HG02973 (cell line): ENCODE measurements around the gene CHAT.

ENCODE experiments used
- ATAC-seq: cut with Tn5 transposase; IDR thresholded peaks from one replicate; pipeline ENCODE4 v1.9.1; 2021; ENCODE audit warnings: moderate library complexity; ENCODE audit not compliant: unreplicated experiment

The CHAT gene

GRCh38 chr10:49596836-49597235 is 17.0 kb upstream of the CHAT start:
- ATAC-seq, result no peak

- no peak for ATAC-seq
Observed at GRCh38 chr10:49597426-49598163, 16.2 kb upstream of the CHAT start.

- ATAC-seq, result no peak
Observed at GRCh38 chr10:49598164-49598856, 15.5 kb upstream of the CHAT start.

- no peak for ATAC-seq
Observed at GRCh38 chr10:49598986-49599385, 14.9 kb upstream of the CHAT start.

- no peak for ATAC-seq
Observed at GRCh38 chr10:49599546-49599945, 14.3 kb upstream of the CHAT start.

- ATAC-seq, result no peak
Observed at GRCh38 chr10:49600046-49600445, 13.8 kb upstream of the CHAT start.

- no peak for ATAC-seq
Observed at GRCh38 chr10:49600781-49601400, 12.9 kb upstream of the CHAT start.

GRCh38 chr10:49601857-49602256 is 12.0 kb upstream of the CHAT start:
- no peak for ATAC-seq

- no peak for ATAC-seq
Observed at GRCh38 chr10:49602380-49603023, 11.3 kb upstream of the CHAT start.

- ATAC-seq, result no peak
Observed at GRCh38 chr10:49605216-49605938, 8.5 kb upstream of the CHAT start.

- no peak for ATAC-seq
Observed at GRCh38 chr10:49605939-49606509, 7.8 kb upstream of the CHAT start.

GRCh38 chr10:49606981-49607535 is 6.8 kb upstream of the CHAT start:
- ATAC-seq, result peak; percentile 66

GRCh38 chr10:49608166-49609005 is 5.5 kb upstream of the CHAT start:
- ATAC-seq, result no peak

GRCh38 chr10:49609006-49609282 is 4.9 kb upstream of the CHAT start:
- no peak for ATAC-seq

GRCh38 chr10:49609283-49610113 is 4.3 kb upstream of the CHAT start:
- ATAC-seq, result no peak

- no peak for ATAC-seq
Observed at GRCh38 chr10:49610114-49610457, 3.8 kb upstream of the CHAT start, which contains the start of gene SLC18A3. TSS of gene SLC18A3 (plus strand) at chr10:49610310. CDS start at chr10:49610741, 431 bp downstream.

GRCh38 chr10:49610458-49611165 is 3.2 kb upstream of the CHAT start:
- no peak for ATAC-seq

GRCh38 chr10:49611166-49611815 is 2.5 kb upstream of the CHAT start:
- ATAC-seq, result no peak
